IPS DF 4.7 (cell line): ENCODE data around the gene EML1.

Experiments
- DNase-seq: peaks from one replicate; pipeline ENCODE4 v3.0.0-alpha.2; 2013; ENCODE audit warnings: low spot score; ENCODE audit errors: extremely low read depth

Gene EML1

GRCh38 chr14:99961826-99962518 lies 168.8 kb downstream of the EML1 start:
- no peak for DNase-seq

DNA sequence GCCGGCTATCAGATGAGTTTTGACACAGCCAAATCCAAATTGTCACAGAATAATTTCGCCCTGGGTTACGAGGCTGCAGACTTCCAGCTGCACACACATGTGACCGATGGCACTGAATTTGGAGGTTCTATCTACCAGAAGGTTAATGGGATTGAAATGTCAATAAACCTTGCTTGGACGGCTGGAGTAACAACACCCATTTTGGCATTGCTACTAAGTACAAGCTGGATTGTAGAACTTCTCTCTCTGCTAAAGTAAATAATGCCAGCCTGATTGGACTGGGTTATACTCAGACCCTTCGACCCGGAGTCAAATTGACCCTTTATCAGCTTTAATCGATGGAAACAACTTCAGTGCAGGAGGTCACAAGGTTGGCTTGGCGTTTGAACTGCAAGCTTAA lies 171.8 kb downstream of the EML1 start:
- DNase-seq: no peak

GRCh38 chr14:99966037-99966835 lies 173.0 kb downstream of the EML1 start:
- DNase-seq: no peak

GRCh38 chr14:99966912-99967311 lies 173.7 kb downstream of the EML1 start:
- DNase-seq: no peak

- no peak for DNase-seq
These were observed 175.1 kb downstream of the EML1 start for GRCh38 chr14:99968191-99968920.

DNA sequence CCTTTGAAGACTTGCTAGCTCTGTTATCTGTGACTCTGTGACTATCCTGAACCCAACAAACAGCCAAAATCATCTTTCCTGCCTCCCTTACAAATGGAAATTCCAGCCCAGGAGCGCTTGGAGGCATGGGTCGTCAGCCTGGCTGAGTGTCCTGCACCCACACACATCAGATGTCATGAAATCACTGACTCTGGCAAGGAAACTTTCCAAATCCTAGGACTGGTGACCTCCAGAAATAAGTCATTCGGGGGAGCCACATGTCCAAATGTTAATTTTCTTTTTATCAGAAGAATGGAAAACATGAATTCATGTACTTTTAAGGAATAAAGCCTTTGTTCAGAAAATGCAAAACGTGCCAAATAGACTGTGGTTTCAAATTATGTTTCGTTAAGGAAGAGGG lies 175.7 kb downstream of the EML1 start:
- no peak for DNase-seq

GRCh38 chr14:99969673-99970322 lies 176.6 kb downstream of the EML1 start:
- no peak for DNase-seq

DNA sequence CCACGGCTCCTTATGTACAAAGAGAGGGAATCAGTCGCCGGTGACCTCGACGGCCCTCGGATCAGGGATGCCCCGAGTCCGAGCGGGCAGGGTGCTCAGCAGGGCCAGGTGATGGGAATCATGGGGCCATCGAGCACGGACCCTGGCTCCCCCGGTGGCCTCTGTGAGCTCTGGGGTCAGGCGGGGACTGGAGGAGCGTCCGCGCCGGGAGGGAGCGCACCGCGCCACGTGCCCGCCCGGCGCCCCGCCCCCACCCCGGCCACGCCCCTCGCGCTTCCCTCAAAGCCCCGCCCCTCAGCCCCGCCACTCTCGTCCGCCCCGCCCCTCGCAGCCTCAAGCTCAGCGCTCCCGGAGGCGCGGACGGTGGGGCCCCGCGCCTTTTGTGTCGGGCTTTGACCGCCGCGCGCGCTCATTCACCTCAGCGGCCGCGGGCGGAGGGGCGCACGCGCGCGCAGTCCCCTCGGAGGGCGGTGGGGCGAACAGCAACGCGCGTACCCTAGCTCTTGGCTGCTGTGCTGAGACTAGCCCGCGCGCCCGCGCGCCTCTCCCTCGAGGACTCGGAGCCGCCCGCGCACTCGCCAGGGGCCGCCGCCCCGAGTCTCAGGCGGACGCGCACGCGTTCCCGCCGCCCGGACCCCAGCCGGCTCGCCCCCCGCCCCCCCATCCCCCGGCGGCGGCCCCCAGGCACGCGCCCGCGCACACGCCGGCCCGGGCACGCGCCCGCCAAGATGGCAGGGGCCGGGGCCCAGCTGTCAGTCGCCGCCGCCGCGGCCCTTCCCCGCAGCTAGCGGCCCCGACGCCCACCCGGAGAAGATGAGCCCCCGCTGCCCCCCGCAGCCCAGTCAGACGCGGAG lies 178.1 kb downstream of the EML1 start:
- no peak for DNase-seq

GRCh38 chr14:99971941-99972747 lies 178.9 kb downstream of the EML1 start:
- DNase-seq: no peak

DNA sequence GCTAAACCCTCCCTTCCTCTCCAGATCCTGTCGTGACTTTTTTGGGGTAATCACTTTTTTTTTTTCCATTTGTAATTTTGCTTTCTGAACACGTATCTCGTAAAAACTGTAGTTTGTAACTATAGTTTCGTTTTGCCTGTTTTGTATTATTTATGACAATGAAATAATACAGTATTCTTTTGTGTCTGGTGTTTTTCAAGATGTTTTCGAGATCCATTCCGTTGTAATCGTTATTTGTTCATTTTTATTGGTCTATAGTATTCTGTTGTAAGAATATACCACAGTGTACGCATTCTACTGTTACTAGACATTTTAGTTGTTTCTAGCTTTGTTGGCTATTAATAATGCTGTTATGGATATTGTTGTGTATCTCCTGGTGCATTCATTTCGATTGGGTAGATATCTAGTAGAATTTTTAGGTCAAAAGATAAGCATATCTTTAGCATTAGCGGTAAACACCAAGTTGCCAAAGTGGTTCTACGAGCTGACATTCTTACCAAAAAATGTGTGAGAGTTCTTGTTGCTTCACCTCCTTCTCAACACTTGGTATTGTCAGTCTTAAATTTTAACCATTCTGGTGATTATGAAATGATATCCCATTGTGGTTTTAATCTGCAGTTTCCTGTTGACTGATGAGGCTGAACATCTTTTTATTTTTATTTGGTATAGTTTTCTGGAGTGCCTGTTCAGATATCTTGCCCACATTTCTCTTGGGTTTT lies 179.7 kb downstream of the EML1 start:
- no peak for DNase-seq

DNA sequence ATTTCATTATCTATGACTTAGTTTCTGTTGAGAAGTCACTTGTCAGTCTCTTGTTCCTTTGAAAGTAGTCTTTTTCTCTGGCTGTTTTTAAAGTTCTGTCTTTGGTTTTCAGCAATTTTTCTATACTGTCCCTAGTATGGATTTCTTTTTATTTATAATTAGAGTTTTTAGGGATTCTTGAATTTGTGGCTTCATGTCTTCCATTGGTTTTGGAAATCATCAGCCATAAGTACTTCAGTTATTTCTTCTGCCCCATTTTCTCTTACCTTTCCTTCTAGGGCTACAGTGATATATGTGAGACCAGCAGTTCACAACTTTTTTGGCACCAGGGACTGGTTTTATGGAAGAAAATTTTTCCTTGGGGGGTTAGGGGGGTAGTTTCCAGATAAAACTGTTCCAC lies 182.0 kb downstream of the EML1 start:
- DNase-seq: no peak

- no peak for DNase-seq
These were observed 182.8 kb downstream of the EML1 start for GRCh38 chr14:99976021-99976420.

DNA sequence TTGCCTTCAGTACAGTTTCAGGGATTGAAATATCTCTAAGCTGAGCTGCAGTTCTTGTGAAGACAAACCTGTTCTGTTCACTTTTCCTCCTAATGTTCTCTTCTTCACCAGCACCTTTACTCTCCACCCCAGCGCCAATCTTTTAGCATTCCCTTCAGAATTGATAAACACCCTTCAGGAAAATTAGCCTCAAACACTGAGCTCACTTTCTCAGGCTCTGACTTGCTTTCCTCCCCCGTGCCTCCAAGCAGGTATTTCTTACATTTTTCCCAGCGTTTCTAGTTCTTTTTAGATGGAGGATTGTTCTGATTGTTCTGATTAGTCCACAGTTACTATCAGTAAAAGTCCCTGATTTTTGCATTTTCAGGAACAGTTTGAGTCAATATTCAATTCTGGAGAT lies 183.5 kb downstream of the EML1 start:
- DNase-seq: no peak

- no peak for DNase-seq
These were observed 187.1 kb downstream of the EML1 start for GRCh38 chr14:99980299-99980698.

DNA sequence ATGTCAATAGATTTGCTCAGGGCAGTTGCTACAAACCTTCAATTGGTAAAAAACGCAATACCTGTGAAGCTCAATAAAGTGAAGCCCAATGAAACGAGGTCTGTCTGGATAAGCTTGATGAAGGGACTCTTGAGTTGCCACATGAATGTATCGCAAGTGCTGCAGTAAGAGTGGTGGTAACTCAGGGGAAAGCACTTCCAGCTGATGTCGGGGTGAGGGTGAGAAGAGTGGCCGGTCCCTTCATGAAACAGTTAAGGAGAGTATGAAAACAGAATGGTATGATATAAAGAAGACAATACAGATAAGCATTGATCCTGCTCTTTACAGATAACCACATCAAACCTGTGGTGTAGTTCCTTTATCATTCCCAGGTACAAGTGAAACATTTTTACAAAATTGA lies 188.6 kb downstream of the EML1 start:
- no peak for DNase-seq

DNA sequence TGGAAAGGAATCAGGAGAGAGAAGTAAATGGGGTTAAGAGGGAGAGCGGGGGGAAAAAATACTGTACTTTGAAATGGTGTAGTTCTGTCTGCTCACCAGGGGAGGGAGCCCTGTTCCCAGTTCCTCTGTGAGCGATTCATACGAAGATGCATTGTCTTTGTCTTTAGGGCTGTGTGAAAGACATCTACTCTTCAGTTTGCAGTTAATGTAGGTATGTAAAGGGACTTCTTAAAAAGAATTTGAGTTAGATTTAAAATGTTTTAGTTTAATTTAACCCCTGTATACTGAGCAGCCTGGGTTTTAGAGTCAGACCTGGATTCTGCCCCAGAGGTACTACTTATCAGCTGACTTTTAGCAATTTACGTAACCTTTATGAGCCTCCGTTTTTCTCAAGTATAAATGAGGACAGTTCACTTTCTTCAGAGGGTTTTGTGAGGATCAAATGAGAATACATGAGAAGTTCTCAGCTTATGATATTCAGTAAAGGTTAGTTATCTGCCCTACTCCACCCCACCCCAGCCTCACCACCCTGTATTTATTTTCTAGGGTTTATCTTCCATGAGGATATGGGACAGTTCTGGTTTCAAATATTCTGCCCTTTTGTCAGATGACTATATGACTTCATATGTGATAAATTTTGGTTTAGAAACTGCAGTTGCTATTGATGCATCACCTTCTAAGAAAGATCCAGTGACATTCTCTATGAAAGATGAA lies 189.5 kb downstream of the EML1 start:
- DNase-seq: no peak

DNA sequence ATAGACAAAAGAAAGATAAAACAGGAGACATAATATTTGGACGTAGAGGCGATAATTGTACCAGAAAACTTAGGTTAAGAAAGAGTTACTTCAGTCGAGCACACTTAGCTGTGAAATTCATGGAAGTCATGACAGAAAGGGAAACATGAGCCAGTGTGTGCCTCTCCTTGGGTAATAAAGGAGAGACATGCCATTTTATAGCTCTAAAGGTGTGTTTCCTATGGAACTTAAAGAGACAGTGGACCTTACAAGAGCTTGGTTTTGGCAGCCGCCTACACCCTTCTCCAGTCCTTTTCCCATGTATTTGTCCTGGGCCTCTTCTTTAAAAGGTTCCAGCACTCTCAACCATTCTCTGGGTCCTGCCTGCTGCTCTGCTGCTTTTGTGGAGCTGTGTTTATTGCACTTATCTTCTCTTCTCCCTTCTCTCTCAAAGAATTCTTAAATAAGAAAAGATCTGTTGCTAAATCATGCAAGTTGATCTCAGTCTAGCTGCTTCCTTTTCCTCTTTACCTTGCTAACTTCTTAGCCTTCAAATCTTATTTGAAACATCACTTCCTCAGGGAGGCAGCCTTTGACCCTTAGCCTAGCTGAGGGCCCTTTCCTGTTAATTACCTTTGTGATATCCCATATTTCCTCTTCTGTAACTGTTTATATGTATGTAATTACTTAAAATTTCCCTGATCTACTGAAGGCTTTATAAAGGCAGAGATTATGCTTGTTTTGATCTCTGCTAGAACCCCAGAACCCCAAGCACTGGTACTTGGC lies 190.2 kb downstream of the EML1 start:
- no peak for DNase-seq

DNA sequence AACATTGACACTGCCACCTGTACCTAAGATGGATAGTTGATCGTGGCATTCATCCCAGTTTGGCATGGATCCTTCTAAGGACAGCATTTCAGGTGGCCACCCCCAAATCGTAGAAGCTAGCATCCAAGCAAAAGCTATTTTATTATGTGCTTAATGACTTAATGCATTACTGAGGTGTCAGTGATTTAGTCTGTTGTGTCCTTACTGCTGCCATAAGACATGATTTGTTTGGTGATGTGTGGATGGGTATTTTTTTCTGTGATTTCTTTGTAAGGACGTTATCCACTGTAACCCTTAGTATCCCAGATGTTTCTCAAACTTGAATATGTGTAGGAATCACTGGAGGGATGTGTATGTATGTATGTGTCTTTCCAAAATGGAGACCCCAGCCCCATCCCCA lies 190.8 kb downstream of the EML1 start:
- no peak for DNase-seq
